Panc1 (cell line): Measurements from ENCODE around the gene COL16A1. TPM values are rescaled to one million over a fixed set of nuclear protein-coding genes. Genes with fewer than 3 reads are reported as not detected.

Source experiments
- ATAC-seq: fragments of 200-7000 bp; cut with Tn5 transposase; 2 replicates; pipeline ENCODE4 v1.9.1; 2020; ENCODE audit warnings: mild to moderate bottlenecking, moderate library complexity
- BruUV-seq: library from RNA; stranded (reverse); fragments of 400-500 nt; replicated peaks from 2 replicates; lab custom pipeline; 2021; lab: Mats Ljungman, UMichigan
- CTCF ChIA-PET: fragments of 300-600 bp; sonication (Branson Sonifier 250); formaldehyde crosslinking; loops from one replicate; lab custom pipeline; 2022; ENCODE audit warnings: antibody characterized with exemption; lab: Charles Lee
- POLR2A ChIA-PET: fragments of 300-600 bp; sonication (Branson Sonifier 250); formaldehyde crosslinking; loops from one replicate; lab custom pipeline; 2022; ENCODE audit warnings: antibody characterized with exemption; lab: Charles Lee
- DNase-seq: peaks from one replicate; pipeline ENCODE4 v3.0.0-alpha.2; 2010; ENCODE audit warnings: low read depth, low spot score
- H3K27ac ChIP-seq: 2 replicates; pipeline ENCODE4 v1.5.1; 2011; ENCODE audit warnings: mild to moderate bottlenecking, low read length, inconsistent platforms
- H3K27me3 ChIP-seq: fragments of 200-500 bp; sonication (Bioruptor generic); 2 replicates; pipeline ENCODE4 v1.6.0; 2014; ENCODE audit warnings: low read length, inconsistent platforms; ENCODE audit not compliant: control insufficient read depth, insufficient read depth
- H3K36me3 ChIP-seq: fragments of 200-500 bp; sonication (Bioruptor generic); 2 replicates; pipeline ENCODE4 v1.5.1; 2014; ENCODE audit warnings: inconsistent platforms, mild to moderate bottlenecking, low read length, moderate library complexity; ENCODE audit not compliant: control insufficient read depth, insufficient read depth
- H3K4me1 ChIP-seq: 2 replicates; pipeline ENCODE4 v1.5.1; 2011; ENCODE audit warnings: inconsistent platforms, mild to moderate bottlenecking, low read length, moderate library complexity; ENCODE audit not compliant: control insufficient read depth, insufficient read depth
- H3K4me3 ChIP-seq, 2 experiments: 2 replicates each; pipeline ENCODE4 v1.5.1; 2011 to 2012; ENCODE audit warnings: low read depth in 2 of 2, low read length in 2 of 2, mild to moderate bottlenecking in 2 of 2, inconsistent platforms in 1 of 2, moderate library complexity in 1 of 2
- H3K9me3 ChIP-seq: fragments of 200-500 bp; sonication (Bioruptor generic); 2 replicates; pipeline ENCODE4 v1.5.1; 2014; ENCODE audit warnings: low read depth, mild to moderate bottlenecking, inconsistent platforms, low read length, moderate library complexity; ENCODE audit not compliant: control insufficient read depth, insufficient read depth
- CTCF ChIP-seq: fragments of 450-650 bp; IDR thresholded peaks from 2 replicates; pipeline ENCODE4 v1.5.1; 2017; ENCODE audit warnings: mild to moderate bottlenecking
- POLR2AphosphoS5 ChIP-seq: IDR thresholded peaks from 2 replicates; pipeline ENCODE4 v1.6.1; 2012; ENCODE audit warnings: mild to moderate bottlenecking, low read depth, low read length, moderate library complexity
- REST ChIP-seq, 2 experiments: IDR thresholded peaks; 2 replicates each; pipeline ENCODE4 v1.6.1; 2011 to 2012; ENCODE audit warnings: low read depth in 2 of 2, control low read depth in 1 of 2, low read length in 1 of 2, mild to moderate bottlenecking in 1 of 2, moderate library complexity in 1 of 2; ENCODE audit not compliant: insufficient read depth in 1 of 2
- SIN3A ChIP-seq: IDR thresholded peaks from 2 replicates; pipeline ENCODE4 v1.6.1; 2012; ENCODE audit warnings: low read depth, mild to moderate bottlenecking, low read length, moderate library complexity, borderline replicate concordance; ENCODE audit not compliant: insufficient read depth
- TCF7L2 ChIP-seq: IDR thresholded peaks from 2 replicates; pipeline ENCODE4 v1.6.1; 2011; ENCODE audit warnings: mild to moderate bottlenecking, low read depth, low read length, inconsistent platforms
- in situ Hi-C: cut with HindIII; loops from 2 replicates; pipeline ENCODE4 v1.10.0; 2016; ENCODE audit warnings: low sequenced_read_pairs, low pct_unique_long_range_greater_than_20kb
- intact Hi-C: fragments of 100-400 bp; cut with micrococcal nuclease; formaldehyde crosslinking; loops from one replicate; pipeline ENCODE4 v1.10.0; 2022; ENCODE audit not compliant: unreplicated experiment
- total RNA-seq: library from RNA; stranded (reverse); gene quantifications from one replicate; pipeline ENCODE4 v1.2.1, GENCODE V29; 2021; ENCODE audit not compliant: unreplicated experiment

The COL16A1 gene
- total RNA-seq, 1 experiment from 2014 or later: 7.6 TPM

GRCh38 chr1:31668303-31668883, 35.4 kb downstream of the COL16A1 start:
- H3K27me3 ChIP-seq: no peaks in the 10 kb centered on the region
- peaks cover 43% of the 10 kb centered on the region for H3K4me1 ChIP-seq
- H3K27ac ChIP-seq: no peak overlapping the region
- TF ChIP-seq TCF7L2 (no peak), REST (IDR thresholded peaks at IDR 0.05; ENCODE audit: insufficient read depth in 1 of 2, low read depth in 2 of 2, low read length in 1 of 2) (no peak), SIN3A (no peak), CTCF (no peak), POLR2AphosphoS5 (no peak)
- no peaks in the 10 kb centered on the region for H3K36me3 ChIP-seq
- ATAC-seq (no peak), DNase-seq (no peak)
- POLR2A ChIA-PET: no interaction called here
- CTCF ChIA-PET: interaction anchor here (1.1 kb wide), 1 partner anchor 120 kb away, joined by 3 read pairs; no protein-coding TSS in a partner anchor
- in situ Hi-C loops: no loop called here
- no peak overlapping the region for H3K4me3 ChIP-seq
- intact Hi-C loops: loop anchor here (10.0 kb wide), 1 partner anchor 76 kb away; no protein-coding TSS in a partner anchor
- BruUV-seq: no TSS peak
- no peaks in the 10 kb centered on the region for H3K9me3 ChIP-seq

GRCh38 chr1:31667065-31667785, 36.6 kb downstream of the COL16A1 start:
- TF ChIP-seq POLR2AphosphoS5 (no peak), REST (IDR thresholded peaks at IDR 0.05; ENCODE audit: insufficient read depth in 1 of 2, low read depth in 2 of 2, low read length in 1 of 2) (no peak), TCF7L2 (no peak), CTCF (no peak), SIN3A (no peak)
- ATAC-seq (no peak), DNase-seq (no peak)
- H3K36me3 ChIP-seq: no peaks in the 10 kb centered on the region
- H3K9me3 ChIP-seq: no peaks in the 10 kb centered on the region
- in situ Hi-C loops: no loop called here
- ChIA-PET POLR2A (interaction anchor here (0.8 kb wide), 1 partner anchor 231 kb away, joined by 3 read pairs; no protein-coding TSS in a partner anchor), CTCF (no interaction called here)
- H3K4me3 ChIP-seq: no peak overlapping the region
- peaks cover 43% of the 10 kb centered on the region for H3K4me1 ChIP-seq
- peak overlapping the region; percentile 64 for H3K27ac ChIP-seq
- no peaks in the 10 kb centered on the region for H3K27me3 ChIP-seq
- intact Hi-C loops: loop anchor here (10.0 kb wide), 1 partner anchor 78 kb away; no protein-coding TSS in a partner anchor
- no TSS peak for BruUV-seq
